A673 (cell line): ENCODE data around the gene SRSF9. TPM values are rescaled to one million over a fixed set of nuclear protein-coding genes. Genes with fewer than 3 reads are reported as not detected.

ENCODE experiments used
- BruUV-seq: library from RNA; stranded (reverse); fragments of 400-500 nt; replicated peaks from 2 replicates; lab custom pipeline; 2021; lab: Mats Ljungman, UMichigan
- CTCF ChIA-PET: fragments of 300-600 bp; sonication (Branson Sonifier 250); formaldehyde crosslinking; loops from one replicate; lab custom pipeline; 2022; ENCODE audit warnings: antibody characterized with exemption; lab: Charles Lee
- POLR2A ChIA-PET: fragments of 300-600 bp; sonication (Branson Sonifier 250); formaldehyde crosslinking; loops from one replicate; lab custom pipeline; 2022; ENCODE audit warnings: antibody characterized with exemption; ENCODE audit not compliant: low non-redundant PET; lab: Charles Lee
- DNase-seq: peaks from one replicate; pipeline ENCODE4 v3.0.0-alpha.2; 2015; ENCODE audit warnings: low spot score
- H3K27ac ChIP-seq: fragments of 200-600 bp; sonication (generic); 2 replicates; pipeline ENCODE4 v1.5.1; 2016; ENCODE audit warnings: mixed run types, low read depth, mild to moderate bottlenecking, mixed read lengths, antibody characterized with exemption, low read length; ENCODE audit not compliant: poor library complexity, severe bottlenecking
- H3K27me3 ChIP-seq: fragments of 200-600 bp; sonication (generic); replicated peaks from 2 replicates; pipeline ENCODE4 v1.6.1; 2017; ENCODE audit warnings: mixed run types, low read depth, mild to moderate bottlenecking, mixed read lengths, antibody characterized with exemption, low read length; ENCODE audit not compliant: insufficient read depth, poor library complexity
- H3K36me3 ChIP-seq: fragments of 200-600 bp; sonication (generic); 2 replicates; pipeline ENCODE4 v1.6.1; 2016; ENCODE audit warnings: mixed run types, mild to moderate bottlenecking, mixed read lengths, antibody characterized with exemption, low read length; ENCODE audit not compliant: insufficient read depth, poor library complexity, severe bottlenecking
- H3K4me1 ChIP-seq: fragments of 200-600 bp; sonication (generic); 2 replicates; pipeline ENCODE4 v1.6.1; 2017; ENCODE audit warnings: mixed run types, mild to moderate bottlenecking, mixed read lengths, antibody characterized with exemption, low read length; ENCODE audit not compliant: insufficient read depth, poor library complexity, severe bottlenecking
- H3K4me3 ChIP-seq: fragments of 200-600 bp; sonication (generic); 2 replicates; pipeline ENCODE4 v1.5.1; 2016; ENCODE audit warnings: low read depth, mixed run types, mild to moderate bottlenecking, mixed read lengths, low read length; ENCODE audit not compliant: poor library complexity, severe bottlenecking
- H3K9me3 ChIP-seq: fragments of 200-600 bp; sonication (generic); 2 replicates; pipeline ENCODE4 v1.6.1; 2016; ENCODE audit warnings: mixed run types, low read depth, mild to moderate bottlenecking, mixed read lengths, antibody characterized with exemption, low read length; ENCODE audit not compliant: poor library complexity, severe bottlenecking
- CTCF ChIP-seq: fragments of 300-800, 200-600 bp; sonication (generic); conservative IDR thresholded peaks from 2 replicates; pipeline ENCODE4 v1.5.1; 2017; ENCODE audit warnings: low read depth, mild to moderate bottlenecking, antibody characterized with exemption, low read length, moderate library complexity, mixed read lengths
- EZH2 ChIP-seq: fragments of 200-600 bp; sonication (generic); IDR thresholded peaks from 2 replicates; pipeline ENCODE4 v1.6.1; 2017; ENCODE audit warnings: borderline replicate concordance, low read depth, mild to moderate bottlenecking, mixed read lengths, antibody characterized with exemption, low read length; ENCODE audit not compliant: poor library complexity, severe bottlenecking
- intact Hi-C: fragments of 100-400 bp; cut with micrococcal nuclease; formaldehyde crosslinking; loops from one replicate; pipeline ENCODE4 v1.10.0; 2022; ENCODE audit not compliant: unreplicated experiment
- total RNA-seq: library from RNA; stranded (reverse); gene quantifications from 2 replicates; pipeline ENCODE4 v1.2.3, GENCODE V29; 2021

SRSF9 gene
- total RNA-seq, 1 experiment from 2014 or later, result 328 TPM

DNA sequence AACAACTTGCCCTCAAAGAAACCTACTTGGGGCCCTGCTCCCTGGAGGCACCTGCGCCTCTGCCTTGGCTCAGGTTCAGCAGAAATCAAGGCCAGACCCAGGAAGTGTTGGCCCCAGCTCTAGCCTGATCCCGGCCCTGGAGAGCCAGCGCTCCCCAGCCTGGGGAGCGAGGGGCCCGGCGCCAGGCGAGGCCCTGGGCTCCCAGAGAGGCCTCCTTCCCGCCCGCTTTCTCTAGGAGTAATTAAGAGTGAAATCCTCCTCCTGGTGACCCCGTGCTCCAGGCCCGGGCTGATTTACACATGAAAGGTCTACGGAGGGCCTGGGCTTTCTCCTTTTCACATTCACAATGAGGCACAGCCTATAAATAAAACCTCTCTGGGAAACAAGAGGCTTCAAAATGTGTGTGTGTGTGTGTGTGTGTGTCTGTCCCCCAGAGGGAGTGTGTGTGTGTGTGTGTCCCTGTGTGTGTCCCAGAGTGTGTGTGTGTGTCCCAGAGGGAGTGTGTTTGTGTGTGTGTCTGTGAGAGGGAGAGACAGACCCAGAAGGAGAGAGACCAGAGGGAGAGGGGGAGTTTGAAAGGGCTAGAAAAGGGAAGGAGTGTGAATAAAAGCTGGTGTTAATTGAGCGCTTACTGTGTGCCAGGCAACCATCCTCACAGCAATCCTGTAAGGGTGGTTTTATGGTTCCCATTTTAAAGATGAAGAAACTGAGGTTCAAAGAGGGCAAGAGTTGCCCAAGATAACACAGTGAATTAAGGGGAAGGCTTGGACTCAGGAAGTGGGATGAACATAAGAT, 55.5 kb downstream of the SRSF9 start:
- Histone ChIP-seq H3K4me1 (no peaks in the 10 kb centered on the region), H3K9me3 (no peaks in the 10 kb centered on the region), H3K4me3 (no peak overlapping the region), H3K27ac (no peak overlapping the region), H3K36me3 (no peaks in the 10 kb centered on the region), H3K27me3 (no peaks in the 10 kb centered on the region)
- intact Hi-C loops, result no loop called here
- ChIA-PET CTCF (no interaction called here), POLR2A (no interaction called here)
- no TSS peak for BruUV-seq
- DNase-seq, result no peak
- TF ChIP-seq CTCF (no peak), EZH2 (no peak)

GRCh38 chr12:120412421-120412820, 57.1 kb downstream of the SRSF9 start:
- Histone ChIP-seq H3K36me3 (no peaks in the 10 kb centered on the region), H3K4me3 (no peak overlapping the region), H3K27ac (no peak overlapping the region), H3K27me3 (no peaks in the 10 kb centered on the region), H3K4me1 (no peaks in the 10 kb centered on the region), H3K9me3 (no peaks in the 10 kb centered on the region)
- CTCF ChIA-PET, result no interaction called here
- peak; percentile 37 for DNase-seq
- TF ChIP-seq CTCF (no peak), EZH2 (no peak)
- POLR2A ChIA-PET, result interaction anchor here (0.5 kb wide), 1 partner anchor 41 kb away, joined by 3 read pairs; no protein-coding TSS in a partner anchor
- no TSS peak for BruUV-seq
- intact Hi-C loops, result no loop called here

Other genes starting within 250 kb of the SRSF9 start
- gene PXN, start 204.0 kb downstream of the SRSF9 start, total RNA-seq, result 110 and 127 TPM in 2 replicates
- 2,640 and 2,668 TPM in 2 replicates for gene RNU4-2, start 177.8 kb downstream of the SRSF9 start, total RNA-seq
- 1,130 and 1,293 TPM in 2 replicates for gene RNU4-1, start 176.5 kb downstream of the SRSF9 start, total RNA-seq
- 3.7 and 4.8 TPM in 2 replicates for gene SIRT4, start 167.4 kb downstream of the SRSF9 start, total RNA-seq
- gene PLA2G1B, start 142.0 kb downstream of the SRSF9 start, total RNA-seq, result not detected in 2 replicates
- 3.6 and 8.8 TPM in 2 replicates for gene MSI1, start 100.6 kb downstream of the SRSF9 start, total RNA-seq
- gene COX6A1, start 31.6 kb downstream of the SRSF9 start, total RNA-seq, result 435 and 460 TPM in 2 replicates
- 29.4 and 36.4 TPM in 2 replicates for gene TRIAP1, start 23.4 kb downstream of the SRSF9 start, total RNA-seq
- gene GATC, start 23.3 kb downstream of the SRSF9 start, total RNA-seq, result 40.2 and 42.4 TPM in 2 replicates
- 546 and 617 TPM in 2 replicates for gene DYNLL1, start 26.4 kb upstream of the SRSF9 start, total RNA-seq
- 36.5 and 40.4 TPM in 2 replicates for gene COQ5, start 59.4 kb upstream of the SRSF9 start, total RNA-seq
- 225 and 240 TPM in 2 replicates for gene RNF10, start 64.6 kb upstream of the SRSF9 start, total RNA-seq
- gene POP5, start 111.7 kb upstream of the SRSF9 start, total RNA-seq, result 41.0 and 42.4 TPM in 2 replicates
- 1.2 and 1.6 TPM in 2 replicates for gene CABP1, start 170.9 kb upstream of the SRSF9 start, total RNA-seq
- 145 and 176 TPM in 2 replicates for gene MLEC, start 217.4 kb upstream of the SRSF9 start, total RNA-seq
- gene UNC119B, start 240.7 kb upstream of the SRSF9 start, total RNA-seq, result 48.0 and 50.4 TPM in 2 replicates